Bronchial epithelial cell (primary cell): ENCODE results near the gene WSCD1. TPM values are rescaled to one million over a fixed set of nuclear protein-coding genes. Genes with fewer than 3 reads are reported as not detected.

Source experiments
- DNase-seq: peaks from one replicate; pipeline ENCODE4 v3.0.0-alpha.2; 2010; ENCODE audit warnings: low read depth
- FAIRE-seq: peaks from 2 replicates; lab custom pipeline; 2011; peaks lifted over from hg19 to GRCh38; lab: Jason Lieb, UNC
- H3K27me3 ChIP-seq: 2 replicates; pipeline ENCODE4 v1.5.1; 2011; ENCODE audit warnings: low read length; ENCODE audit not compliant: control insufficient read depth, insufficient read depth
- H3K36me3 ChIP-seq: 2 replicates; pipeline ENCODE4 v1.5.1; 2011; ENCODE audit warnings: low read length; ENCODE audit not compliant: control insufficient read depth, insufficient read depth
- H3K4me3 ChIP-seq: 2 replicates; pipeline ENCODE4 v1.5.1; 2011; ENCODE audit warnings: mild to moderate bottlenecking, low read depth, low read length, control low read depth
- CTCF ChIP-seq: IDR thresholded peaks from 2 replicates; pipeline ENCODE4 v1.5.1; 2011; ENCODE audit warnings: mild to moderate bottlenecking, moderate library complexity, low read length, control low read depth, inconsistent platforms; ENCODE audit not compliant: insufficient read depth, severe bottlenecking
- total RNA-seq: library from RNA; depleted of rRNA; stranded (reverse); fragments of >200 nt; gene quantifications from 2 replicates; pipeline ENCODE4 v1.2.1, GENCODE V29; 2014

WSCD1 gene
- total RNA-seq, 1 donor from 2014 or later: 0.26 TPM

GRCh38 chr17:6077752-6078151 lies 7.6 kb downstream of the WSCD1 start:
- no peak for TF ChIP-seq CTCF
- DNase-seq: no peak
- H3K27me3 ChIP-seq: no peaks in the 10 kb centered on the region
- H3K36me3 ChIP-seq: no peaks in the 10 kb centered on the region
- FAIRE-seq: no peak
- no peak overlapping the region for H3K4me3 ChIP-seq

- TF ChIP-seq CTCF: no peak
- Histone ChIP-seq H3K36me3 (no peaks in the 10 kb centered on the region), H3K4me3 (no peak overlapping the region), H3K27me3 (no peaks in the 10 kb centered on the region)
- DNase-seq (no peak), FAIRE-seq (no peak)
Observed at GRCh38 chr17:6078458-6078871, 8.3 kb downstream of the WSCD1 start.

GRCh38 chr17:6079155-6079888 lies 9.1 kb downstream of the WSCD1 start:
- Histone ChIP-seq H3K36me3 (no peaks in the 10 kb centered on the region), H3K4me3 (no peak overlapping the region), H3K27me3 (no peaks in the 10 kb centered on the region)
- FAIRE-seq (peak; percentile 81), DNase-seq (no peak)
- TF ChIP-seq CTCF: no peak

- H3K27me3 ChIP-seq: no peaks in the 10 kb centered on the region
- peak; percentile 66 for FAIRE-seq
- no peak for TF ChIP-seq CTCF
Observed at GRCh38 chr17:6079960-6080359, 9.8 kb downstream of the WSCD1 start.

GRCh38 chr17:6080711-6081430 lies 10.7 kb downstream of the WSCD1 start:
- no peaks in the 10 kb centered on the region for H3K36me3 ChIP-seq
- no peak overlapping the region for H3K4me3 ChIP-seq
- H3K27me3 ChIP-seq: no peaks in the 10 kb centered on the region
- DNase-seq: no peak
- no peak for FAIRE-seq
- TF ChIP-seq CTCF: no peak

More at GRCh38 chr17:6079960-6080359, 9.8 kb downstream of the WSCD1 start:
- no peak for DNase-seq
- H3K36me3 ChIP-seq: no peaks in the 10 kb centered on the region
- H3K4me3 ChIP-seq: no peak overlapping the region
